ENCODE data around the gene AGMO.

The AGMO gene

GRCh38 chr7:15167912-15168311 is 393.9 kb downstream of the AGMO start:
- H3K36me3 ChIP-seq (ENCODE audit: control insufficient read depth, insufficient read depth, low read length), result no peaks in the 10 kb centered on the region
- DNase-seq (ENCODE audit: low read depth, low spot score), result no peak
- no CpG with 5 or more reads among the region's 3 CpGs for WGBS (ENCODE audit: insufficient coverage, insufficient read length)
- H3K4me3 ChIP-seq (ENCODE audit: low read length), result no peak overlapping the region
- H3K27ac ChIP-seq (ENCODE audit: low read length), result no peak overlapping the region
- no peaks in the 10 kb centered on the region for H3K4me1 ChIP-seq (ENCODE audit: control insufficient read depth, insufficient read depth, low read length)
- no peaks in the 10 kb centered on the region for H3K9me3 ChIP-seq (ENCODE audit: control insufficient read depth, insufficient read depth, low read length)
- no peaks in the 10 kb centered on the region for H3K27me3 ChIP-seq (ENCODE audit: control insufficient read depth, insufficient read depth, low read length)

- Histone ChIP-seq H3K4me3 (ENCODE audit: low read length) (no peak overlapping the region), H3K27ac (ENCODE audit: low read length) (no peak overlapping the region), H3K27me3 (ENCODE audit: control insufficient read depth, insufficient read depth, low read length) (no peaks in the 10 kb centered on the region), H3K9me3 (ENCODE audit: control insufficient read depth, insufficient read depth, low read length) (no peaks in the 10 kb centered on the region), H3K4me1 (ENCODE audit: control insufficient read depth, insufficient read depth, low read length) (no peaks in the 10 kb centered on the region), H3K36me3 (ENCODE audit: control insufficient read depth, insufficient read depth, low read length) (no peaks in the 10 kb centered on the region)
- WGBS (ENCODE audit: insufficient coverage, insufficient read length), result no CpG with 5 or more reads among the region's 1 CpG
- no peak for DNase-seq (ENCODE audit: low read depth, low spot score)
These were observed 395.2 kb downstream of the AGMO start for GRCh38 chr7:15166620-15167019.

- no peaks in the 10 kb centered on the region for H3K27me3 ChIP-seq (ENCODE audit: control insufficient read depth, insufficient read depth, low read length)
- no peaks in the 10 kb centered on the region for H3K9me3 ChIP-seq (ENCODE audit: control insufficient read depth, insufficient read depth, low read length)
- no peak overlapping the region for H3K27ac ChIP-seq (ENCODE audit: low read length)
- DNase-seq (ENCODE audit: low read depth, low spot score), result no peak
- H3K36me3 ChIP-seq (ENCODE audit: control insufficient read depth, insufficient read depth, low read length), result no peaks in the 10 kb centered on the region
- H3K4me3 ChIP-seq (ENCODE audit: low read length), result no peak overlapping the region
- no peaks in the 10 kb centered on the region for H3K4me1 ChIP-seq (ENCODE audit: control insufficient read depth, insufficient read depth, low read length)
- WGBS (ENCODE audit: insufficient coverage, insufficient read length), result no CpG with 5 or more reads among the region's 1 CpG
These were observed 402.6 kb downstream of the AGMO start for GRCh38 chr7:15159261-15159660.

GRCh38 chr7:15158141-15158810 is 403.5 kb downstream of the AGMO start:
- H3K4me3 ChIP-seq (ENCODE audit: low read length), result no peak overlapping the region
- WGBS (ENCODE audit: insufficient coverage, insufficient read length), result no CpG with 5 or more reads among the region's 3 CpGs
- no peaks in the 10 kb centered on the region for H3K4me1 ChIP-seq (ENCODE audit: control insufficient read depth, insufficient read depth, low read length)
- H3K27me3 ChIP-seq (ENCODE audit: control insufficient read depth, insufficient read depth, low read length), result no peaks in the 10 kb centered on the region
- no peak for DNase-seq (ENCODE audit: low read depth, low spot score)
- H3K36me3 ChIP-seq (ENCODE audit: control insufficient read depth, insufficient read depth, low read length), result no peaks in the 10 kb centered on the region
- no peaks in the 10 kb centered on the region for H3K9me3 ChIP-seq (ENCODE audit: control insufficient read depth, insufficient read depth, low read length)
- H3K27ac ChIP-seq (ENCODE audit: low read length), result no peak overlapping the region
